NK-92 treated with Interleukin-12 subunit alpha and Interleukin-12 subunit beta, amount 100 ng/mL, for 24 hours (cell line): ENCODE measurements around the gene PIEZO2.

Experiments
- DNase-seq: peaks from one replicate; lab custom pipeline; 2025; lab: John Stamatoyannopoulos, UW

Gene PIEZO2

DNA sequence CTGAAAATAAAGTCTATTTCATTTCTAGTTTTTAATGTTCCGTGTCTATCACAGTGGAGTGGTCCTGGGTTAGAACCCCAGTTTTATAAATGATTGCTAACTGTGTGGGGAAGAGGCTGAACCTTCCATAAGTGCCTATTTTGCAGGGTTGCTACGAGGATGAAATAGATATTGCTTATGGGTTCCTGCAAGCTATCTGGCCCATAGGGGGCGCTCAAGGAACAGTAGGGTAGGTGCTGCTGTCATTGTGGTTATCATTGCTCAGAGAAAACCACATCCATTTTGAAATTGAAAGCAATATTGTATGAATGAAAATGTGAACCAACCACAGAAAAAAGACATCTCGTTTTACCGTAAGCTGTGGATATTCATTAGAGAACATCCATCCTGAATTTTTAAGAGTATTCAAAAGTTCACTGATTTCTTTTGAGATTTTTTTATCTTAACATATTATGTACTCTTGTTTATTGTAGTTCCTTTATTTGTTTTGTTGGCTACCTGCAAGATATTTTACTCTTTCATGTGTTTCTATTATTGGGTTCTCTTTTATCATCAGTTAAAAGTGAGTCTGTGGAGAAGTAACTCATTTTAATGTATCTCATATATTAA is 362.0 kb downstream of the PIEZO2 start:
- peak; percentile 47 for DNase-seq

DNA sequence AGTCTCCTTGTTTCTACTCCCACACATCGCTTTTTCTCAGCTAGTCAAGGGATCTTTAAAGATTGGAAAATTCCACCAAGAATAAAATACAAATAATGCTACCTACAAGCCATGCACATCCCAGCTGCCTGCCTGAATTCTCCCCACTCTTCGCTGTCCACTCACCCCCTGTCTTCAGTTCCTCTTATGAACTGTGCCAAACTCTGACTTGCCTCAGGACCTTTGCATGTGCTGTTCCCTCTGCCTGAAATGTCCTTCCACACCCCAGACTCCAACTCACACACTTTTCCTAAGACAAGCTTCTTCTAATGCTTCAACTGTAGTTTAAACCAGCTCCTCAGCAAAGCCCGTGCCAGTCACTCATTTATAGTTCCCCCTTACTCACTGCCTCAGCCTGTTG is 363.6 kb downstream of the PIEZO2 start:
- DNase-seq = no peak

GRCh38 chr18:10784596-10785202 is 364.7 kb downstream of the PIEZO2 start:
- no peak for DNase-seq

DNA sequence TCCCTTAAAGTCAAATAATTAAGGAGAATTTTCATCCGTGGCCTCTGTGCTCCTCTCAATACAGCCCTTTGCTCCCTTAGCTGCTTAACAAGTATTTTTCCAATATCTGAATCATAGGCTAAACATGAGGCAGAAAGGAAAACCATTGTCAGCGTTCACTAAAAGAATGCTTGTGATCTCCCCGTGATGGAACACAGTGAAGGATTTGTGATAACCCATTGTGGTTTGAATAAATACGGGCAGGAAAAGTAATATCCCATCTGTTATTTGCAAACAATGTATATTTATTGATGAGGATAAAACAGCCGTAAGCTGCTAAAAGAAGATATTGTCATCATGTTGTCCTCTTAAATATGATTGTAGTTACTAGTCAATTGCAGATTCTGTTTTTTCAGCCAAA is 365.4 kb downstream of the PIEZO2 start:
- DNase-seq = no peak

- no peak for DNase-seq
These were observed 372.9 kb downstream of the PIEZO2 start for GRCh38 chr18:10776493-10776892.

GRCh38 chr18:10775026-10775425 is 374.3 kb downstream of the PIEZO2 start:
- no peak for DNase-seq

DNA sequence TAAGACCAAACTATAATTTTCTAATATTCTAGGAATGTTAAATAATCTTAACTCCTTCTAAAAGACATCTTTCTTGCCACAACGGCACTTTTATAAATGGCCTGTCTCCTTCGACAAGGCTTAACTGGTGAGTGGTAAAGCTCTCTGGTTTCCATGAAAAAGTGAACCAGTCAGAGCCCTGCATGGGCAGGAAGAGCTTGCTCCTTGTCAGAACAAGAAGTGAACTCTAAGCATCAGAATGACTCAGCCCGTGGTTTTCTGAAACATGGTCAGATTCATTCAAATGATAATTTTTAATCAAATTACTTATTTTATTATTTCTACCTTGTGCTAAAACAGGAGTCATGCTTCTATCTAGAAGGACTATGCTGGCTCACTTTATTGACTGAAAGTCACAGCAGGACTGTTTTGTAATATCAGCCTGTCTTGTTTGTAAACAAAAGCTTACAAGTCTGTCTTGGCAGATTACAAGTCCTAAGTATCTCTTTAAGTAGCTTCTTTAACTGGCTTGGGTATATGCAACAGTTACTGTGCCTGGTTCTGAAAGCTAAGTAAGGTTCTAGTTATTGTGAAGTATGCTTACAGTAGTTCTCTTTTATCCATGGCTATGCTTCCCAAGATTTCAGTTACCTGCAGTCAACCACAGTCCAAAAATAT is 378.2 kb downstream of the PIEZO2 start:
- DNase-seq = no peak

- no peak for DNase-seq
These were observed 379.1 kb downstream of the PIEZO2 start for GRCh38 chr18:10770264-10770663.

GRCh38 chr18:10768221-10768620 is 381.1 kb downstream of the PIEZO2 start:
- no peak for DNase-seq

DNA sequence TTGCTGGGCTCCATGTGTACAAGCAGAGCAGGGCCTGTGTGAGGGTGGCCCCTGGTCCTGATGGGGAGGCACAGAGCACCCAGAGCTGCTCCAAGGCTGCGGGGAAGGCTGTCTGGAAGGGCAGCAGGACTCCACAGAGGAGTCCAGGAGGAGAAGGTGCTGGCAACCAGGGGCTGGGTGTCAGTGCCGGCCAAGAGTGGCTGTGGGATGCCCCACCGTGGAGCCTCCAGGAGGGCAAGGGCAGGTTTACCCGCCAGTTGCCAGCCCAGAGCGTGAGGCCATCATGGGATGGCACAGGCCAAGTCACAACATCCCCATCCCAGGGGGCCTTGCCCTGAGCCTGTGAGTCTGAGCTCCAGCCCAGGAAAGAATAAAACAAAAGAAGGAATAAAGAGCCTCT is 381.7 kb downstream of the PIEZO2 start:
- no peak for DNase-seq

- no peak for DNase-seq
These were observed 388.4 kb downstream of the PIEZO2 start for GRCh38 chr18:10760986-10761385.

- DNase-seq = no peak
These were observed 390.1 kb downstream of the PIEZO2 start for GRCh38 chr18:10759241-10759640.

DNA sequence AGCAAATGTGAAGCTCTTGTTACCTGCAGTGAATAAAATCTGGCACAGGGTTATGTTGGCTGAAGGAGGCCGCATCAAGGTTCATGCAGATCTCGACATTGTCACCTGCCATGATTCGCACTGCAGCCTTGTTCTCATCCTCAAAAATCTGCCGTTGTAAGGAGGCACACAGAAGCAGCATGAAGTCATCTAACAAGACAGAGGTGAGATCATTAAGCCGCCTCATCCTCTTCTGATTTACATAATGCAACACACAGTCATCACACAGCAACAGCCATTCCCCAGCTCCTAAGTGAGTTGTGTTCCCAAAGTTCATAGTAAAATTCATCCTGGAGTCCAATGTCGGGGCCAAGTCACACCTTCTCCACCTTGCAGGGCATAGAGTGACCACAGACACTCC is 391.4 kb downstream of the PIEZO2 start:
- no peak for DNase-seq

GRCh38 chr18:10757349-10757748 is 392.0 kb downstream of the PIEZO2 start:
- DNase-seq = no peak

DNA sequence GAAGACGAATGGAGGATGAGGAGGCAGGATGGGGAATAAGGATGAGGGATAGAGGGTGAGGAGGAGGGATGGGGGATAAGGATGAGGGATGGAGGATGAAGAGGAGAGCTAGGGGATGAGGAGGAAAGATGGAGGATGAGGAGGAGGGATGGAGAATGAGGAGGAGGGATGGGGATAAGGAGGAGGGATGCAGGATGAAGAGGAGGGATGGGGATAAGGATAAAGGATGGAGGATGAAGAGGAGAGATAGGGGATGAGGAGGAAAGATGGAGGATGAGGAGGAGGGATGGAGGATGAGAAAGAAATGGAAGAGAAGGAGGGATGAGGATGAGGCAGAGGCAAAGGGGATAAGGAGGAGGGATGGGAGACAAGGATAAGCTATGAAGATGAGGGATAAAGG is 393.5 kb downstream of the PIEZO2 start:
- no peak for DNase-seq

GRCh38 chr18:10754128-10754527 is 395.2 kb downstream of the PIEZO2 start:
- DNase-seq = no peak

- peak; percentile 4 for DNase-seq
These were observed 397.0 kb downstream of the PIEZO2 start for GRCh38 chr18:10752382-10752781.

DNA sequence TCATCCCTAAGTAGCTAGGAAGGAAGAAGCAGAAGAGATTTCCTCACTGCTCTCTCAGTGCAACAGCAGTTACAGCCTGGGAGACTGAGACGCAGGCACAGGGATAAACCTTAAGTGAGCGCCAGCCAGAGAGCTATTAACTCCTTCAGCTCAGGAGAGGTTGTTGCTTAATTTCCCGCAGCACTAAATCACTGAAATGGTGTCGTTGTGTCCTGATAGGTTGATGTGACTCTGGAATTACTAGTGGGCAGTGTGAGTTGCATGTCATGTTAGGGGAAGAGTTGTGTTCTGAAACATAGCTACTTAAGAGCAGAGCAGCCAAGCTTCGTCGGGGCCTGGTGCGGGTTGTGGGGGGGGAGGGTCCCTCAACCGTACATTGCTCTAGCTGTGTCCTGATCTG is 397.7 kb downstream of the PIEZO2 start:
- DNase-seq = no peak

DNA sequence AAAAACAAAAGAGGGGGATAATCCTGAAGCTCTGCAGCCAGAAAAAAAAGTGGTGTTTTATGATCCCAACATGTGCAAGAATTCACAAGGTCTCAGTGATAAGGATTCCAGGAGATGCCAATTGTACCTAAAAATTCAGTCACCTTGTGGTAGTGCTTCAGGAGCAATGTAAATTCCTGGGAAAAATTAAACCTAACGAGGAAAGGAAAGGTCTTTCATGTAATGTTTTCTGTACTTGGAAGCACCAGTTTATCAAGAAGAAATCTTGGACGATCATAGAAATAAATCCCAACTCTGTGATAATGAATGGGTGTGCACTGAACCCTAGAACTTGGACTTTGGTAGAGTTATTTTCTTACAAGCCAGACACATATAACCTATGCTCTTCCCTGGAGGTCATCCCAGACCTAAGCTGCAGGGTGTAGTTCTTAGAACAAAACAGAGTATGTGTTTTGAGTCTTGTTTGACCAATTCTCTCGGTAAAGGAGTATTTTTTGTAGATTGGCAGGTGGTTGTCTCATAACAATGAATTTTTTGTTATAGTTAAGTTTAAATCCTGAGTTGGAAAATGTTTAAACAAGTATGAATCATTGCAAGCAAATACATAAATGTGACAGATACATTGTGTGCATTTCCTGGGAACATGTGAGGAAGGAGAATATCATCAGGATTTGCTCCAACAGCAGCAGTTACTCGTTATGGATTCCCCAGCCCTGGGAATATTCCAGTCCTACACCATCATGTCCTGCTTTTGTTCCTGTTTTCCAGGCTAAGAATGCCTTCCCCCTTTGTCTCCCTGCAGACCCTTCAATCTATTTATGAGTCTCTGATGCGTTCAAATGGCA is 399.0 kb downstream of the PIEZO2 start:
- no peak for DNase-seq

DNA sequence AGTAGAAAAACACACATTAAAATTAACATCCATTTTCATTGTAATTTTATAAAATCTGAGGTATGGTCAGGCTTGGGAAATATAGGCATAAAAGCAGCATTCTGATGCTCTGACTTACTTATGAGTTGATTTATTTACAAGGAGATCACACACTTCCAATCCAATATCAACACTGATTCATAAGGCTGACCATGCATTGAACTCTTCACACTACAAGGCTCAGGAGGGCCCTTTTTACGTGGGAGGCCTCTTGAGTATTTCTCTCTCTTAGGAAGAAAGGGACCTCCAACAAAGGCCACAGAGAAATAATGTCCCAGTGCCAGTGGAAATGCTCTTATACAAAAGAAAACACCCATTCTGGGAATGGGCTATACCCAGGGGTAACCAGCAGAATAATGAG is 400.7 kb downstream of the PIEZO2 start:
- no peak for DNase-seq

GRCh38 chr18:10745971-10746370 is 403.4 kb downstream of the PIEZO2 start:
- DNase-seq = no peak

- no peak for DNase-seq
These were observed 404.1 kb downstream of the PIEZO2 start for GRCh38 chr18:10745219-10745618.

GRCh38 chr18:10743766-10744165 is 405.6 kb downstream of the PIEZO2 start:
- no peak for DNase-seq
